Activated naive CD8-positive, alpha-beta T cell treated with anti-CD3 and anti-CD28 coated beads for 36 hours (primary cell): ENCODE measurements around the gene COG5. TPM values are rescaled to one million over a fixed set of nuclear protein-coding genes. Genes with fewer than 3 reads are reported as not detected.
A peak's percentile ranks its signal among the peaks of the same experiment; 100 is the strongest.
"Not testable (repeated sequence)": the region's sequence is repeated elsewhere in the genome, so short reads cannot be mapped to it uniquely, and the experiment has no call there.

ENCODE experiments used
- DNase-seq: peaks from one replicate; pipeline ENCODE4 v3.0.0; 2021
- H3K27ac Mint-ChIP-seq: one replicate; pipeline ENCODE4 v1.8.0; 2022; ENCODE audit warnings: mild to moderate bottlenecking, moderate library complexity, mixed read lengths
- H3K27me3 Mint-ChIP-seq: one replicate; pipeline ENCODE4 v1.8.0; 2022; ENCODE audit warnings: mild to moderate bottlenecking, mixed read lengths
- H3K36me3 Mint-ChIP-seq: one replicate; pipeline ENCODE4 v1.8.0; 2021; ENCODE audit warnings: mild to moderate bottlenecking, mixed read lengths
- H3K4me1 Mint-ChIP-seq: one replicate; pipeline ENCODE4 v1.8.0; 2021; ENCODE audit warnings: mixed read lengths
- H3K4me3 Mint-ChIP-seq: one replicate; pipeline ENCODE4 v1.8.0; 2022; ENCODE audit warnings: mild to moderate bottlenecking, moderate library complexity, mixed read lengths
- H3K9me3 Mint-ChIP-seq: one replicate; pipeline ENCODE4 v1.8.0; 2022; ENCODE audit warnings: mixed read lengths
- total RNA-seq, 2 experiments: library from RNA; stranded (reverse); gene quantifications; one replicate each; pipeline ENCODE4 v1.2.3, GENCODE V29; 2021

COG5 gene
- total RNA-seq, 2 experiments from 2014 or later, result 29.6 TPM

DNA sequence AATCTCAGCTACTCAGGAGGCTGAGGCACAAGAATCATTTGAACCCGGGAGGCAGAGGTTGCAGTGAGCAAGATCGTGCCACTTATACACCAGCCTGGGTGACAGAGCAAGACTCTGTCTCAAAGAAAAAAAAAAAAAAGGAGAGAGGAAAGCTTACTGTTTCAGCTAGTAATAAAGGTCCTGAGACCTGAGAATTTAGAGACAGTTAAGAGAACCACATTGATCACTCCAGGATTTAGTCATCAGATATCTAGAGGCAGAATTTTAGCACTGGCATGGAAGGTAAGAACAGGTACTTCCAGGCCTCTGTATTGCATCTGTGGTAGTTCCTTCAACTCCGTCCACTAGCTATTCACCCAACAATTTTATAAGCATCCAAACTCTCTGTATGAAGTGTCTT is 7.8 kb downstream of the COG5 start:
- no peak overlapping the region for H3K27ac Mint-ChIP-seq
- DNase-seq, result no peak
- H3K27me3 Mint-ChIP-seq, result no peaks in the 10 kb centered on the region
- H3K36me3 Mint-ChIP-seq, result peaks cover 40% of the 10 kb centered on the region
- H3K9me3 Mint-ChIP-seq, result no peaks in the 10 kb centered on the region
- peaks cover 51% of the 10 kb centered on the region for H3K4me1 Mint-ChIP-seq
- H3K4me3 Mint-ChIP-seq, result no peak overlapping the region

DNA sequence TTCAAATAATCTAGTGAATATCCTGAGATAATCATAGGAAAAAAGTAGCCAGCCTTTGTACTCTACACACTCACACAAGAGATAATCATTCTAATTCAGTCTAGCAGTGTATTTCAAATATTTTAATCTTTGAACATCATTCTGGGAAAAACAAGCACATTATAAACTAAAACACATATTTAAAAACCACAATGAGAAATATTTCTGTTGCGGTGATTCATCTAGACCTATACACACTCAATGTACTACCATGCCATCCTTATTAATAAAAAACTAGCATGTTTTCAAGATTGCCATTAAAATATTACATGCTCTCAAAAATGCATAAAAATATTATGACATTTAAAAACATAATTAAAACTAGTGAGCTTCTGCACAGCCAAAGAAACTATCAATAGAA is 11.8 kb downstream of the COG5 start:
- H3K4me1 Mint-ChIP-seq, result peaks cover 34% of the 10 kb centered on the region
- peaks cover 61% of the 10 kb centered on the region for H3K36me3 Mint-ChIP-seq
- DNase-seq, result no peak
- peaks cover 2% of the 10 kb centered on the region for H3K9me3 Mint-ChIP-seq
- no peaks in the 10 kb centered on the region for H3K27me3 Mint-ChIP-seq
- no peak overlapping the region for H3K27ac Mint-ChIP-seq
- no peak overlapping the region for H3K4me3 Mint-ChIP-seq

DNA sequence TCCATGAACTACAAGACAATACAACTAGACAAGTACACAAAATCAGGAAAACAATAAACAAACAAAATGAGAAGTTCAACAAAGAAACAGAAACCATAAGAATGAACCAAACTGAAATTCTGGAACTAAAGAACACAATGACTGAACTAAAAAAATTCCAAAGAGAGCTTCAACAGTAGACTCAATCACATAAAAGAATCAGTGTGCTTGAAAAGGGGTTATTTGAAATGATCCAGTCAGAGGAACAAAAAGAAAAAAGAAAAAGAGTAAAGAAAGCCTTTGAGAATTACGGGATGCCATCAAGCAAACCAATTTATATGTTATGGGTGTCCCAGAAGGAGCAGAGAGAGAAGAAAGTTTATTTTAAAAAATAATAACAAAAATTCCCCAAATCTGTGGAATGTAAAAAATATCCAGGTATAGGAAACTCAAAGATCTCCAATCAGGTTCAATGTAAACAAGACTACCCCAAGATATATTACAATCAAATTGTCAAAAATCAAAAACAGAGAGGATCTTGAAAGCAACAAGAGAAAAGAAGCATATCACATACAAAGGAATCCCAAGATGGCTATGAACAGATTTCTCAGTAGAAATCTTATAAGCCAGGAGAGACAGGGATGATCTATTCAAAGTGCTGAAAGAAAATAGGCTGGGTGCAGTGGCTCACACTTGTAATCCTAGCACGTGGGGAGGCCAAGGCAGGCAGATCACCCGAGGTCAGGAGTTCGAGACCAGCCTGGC is 18.7 kb downstream of the COG5 start:
- Mint-ChIP-seq H3K9me3 (peaks cover 15% of the 10 kb centered on the region), H3K27ac (no peak overlapping the region), H3K36me3 (peaks cover 60% of the 10 kb centered on the region), H3K27me3 (no peaks in the 10 kb centered on the region), H3K4me3 (no peak overlapping the region), H3K4me1 (peaks cover 6% of the 10 kb centered on the region)
- no peak for DNase-seq

DNA sequence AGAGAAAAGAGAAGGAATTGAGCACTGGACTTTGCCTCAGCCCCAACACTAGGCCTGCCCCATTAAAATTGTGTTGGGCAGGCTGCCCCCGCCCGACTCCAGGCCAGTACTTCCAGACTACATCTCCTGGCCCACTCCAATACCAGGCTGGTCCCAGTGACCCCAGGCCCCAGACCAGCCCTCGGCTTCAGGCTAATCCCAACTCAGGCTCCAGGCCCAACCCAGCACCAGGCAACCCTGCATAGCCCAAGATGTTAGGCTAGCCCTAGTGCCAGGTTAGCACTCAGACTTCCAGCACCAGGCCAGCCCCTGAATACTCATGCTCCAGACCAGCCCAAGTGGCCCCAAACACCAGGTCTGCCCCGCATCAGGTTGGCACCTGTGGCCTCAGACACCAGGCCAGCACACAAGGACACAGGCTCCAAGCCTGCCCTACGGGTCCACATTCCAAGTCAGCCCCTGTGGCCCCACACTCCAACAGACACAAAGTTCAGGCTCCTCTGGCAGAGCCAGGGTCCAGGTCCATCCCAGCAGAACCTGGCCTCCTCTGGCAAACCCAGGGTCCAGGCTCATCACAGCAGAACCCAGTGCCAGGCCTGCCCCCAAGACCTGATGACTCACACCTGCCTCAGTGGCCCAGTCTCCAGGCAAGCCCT is 20.3 kb downstream of the COG5 start:
- no peak for DNase-seq
- H3K27ac Mint-ChIP-seq, result no peak overlapping the region
- H3K4me3 Mint-ChIP-seq, result no peak overlapping the region
- H3K9me3 Mint-ChIP-seq, result peaks cover 14% of the 10 kb centered on the region
- H3K4me1 Mint-ChIP-seq, result peaks cover 3% of the 10 kb centered on the region
- no peaks in the 10 kb centered on the region for H3K27me3 Mint-ChIP-seq
- peaks cover 54% of the 10 kb centered on the region for H3K36me3 Mint-ChIP-seq

DNA sequence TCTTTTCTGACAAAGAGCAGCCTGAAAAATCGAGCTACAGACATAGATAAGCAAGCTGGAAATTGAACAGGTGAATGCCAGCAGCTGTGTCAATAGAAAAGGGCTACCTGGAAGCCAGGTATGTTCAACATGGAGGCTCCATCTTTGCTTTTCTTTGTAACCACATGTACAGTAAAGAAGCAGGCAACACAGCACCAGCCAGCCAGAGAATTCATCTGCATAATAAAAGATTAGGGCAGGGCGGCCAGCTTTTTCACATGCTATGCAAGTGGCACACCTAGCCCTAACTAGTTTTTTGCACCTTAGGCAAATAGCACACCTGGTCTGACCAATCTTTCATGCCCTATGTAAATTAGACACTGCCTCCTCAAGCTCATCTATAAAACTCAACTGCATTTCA is 25.7 kb downstream of the COG5 start:
- Mint-ChIP-seq H3K36me3 (peaks cover 59% of the 10 kb centered on the region), H3K27ac (no peak overlapping the region), H3K9me3 (peaks cover 19% of the 10 kb centered on the region), H3K27me3 (no peaks in the 10 kb centered on the region), H3K4me1 (peaks cover 19% of the 10 kb centered on the region), H3K4me3 (no peak overlapping the region)
- DNase-seq, result no peak

DNA sequence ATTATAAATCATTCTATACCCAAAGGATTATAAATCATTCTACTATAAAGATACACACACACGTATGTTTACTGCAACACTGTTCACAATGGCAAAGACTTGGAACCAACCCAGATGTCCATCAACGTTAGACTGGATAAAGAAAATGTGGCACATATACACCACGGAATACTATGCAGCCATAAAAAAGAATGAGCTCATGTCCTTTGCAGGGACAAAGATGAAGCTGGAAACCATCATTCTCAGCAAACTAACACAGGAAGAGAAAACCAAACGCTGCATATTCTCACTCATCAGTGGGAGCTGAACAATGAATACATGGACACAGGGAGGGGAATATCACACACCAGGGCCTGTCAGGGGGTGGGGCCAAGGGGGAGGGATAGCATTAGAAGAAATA is 26.5 kb downstream of the COG5 start:
- H3K36me3 Mint-ChIP-seq, result peaks cover 58% of the 10 kb centered on the region
- not testable (repeated sequence) for H3K27me3 Mint-ChIP-seq, H3K4me3 Mint-ChIP-seq, H3K27ac Mint-ChIP-seq, DNase-seq
- H3K4me1 Mint-ChIP-seq, result peaks cover 22% of the 10 kb centered on the region
- peaks cover 19% of the 10 kb centered on the region for H3K9me3 Mint-ChIP-seq

DNA sequence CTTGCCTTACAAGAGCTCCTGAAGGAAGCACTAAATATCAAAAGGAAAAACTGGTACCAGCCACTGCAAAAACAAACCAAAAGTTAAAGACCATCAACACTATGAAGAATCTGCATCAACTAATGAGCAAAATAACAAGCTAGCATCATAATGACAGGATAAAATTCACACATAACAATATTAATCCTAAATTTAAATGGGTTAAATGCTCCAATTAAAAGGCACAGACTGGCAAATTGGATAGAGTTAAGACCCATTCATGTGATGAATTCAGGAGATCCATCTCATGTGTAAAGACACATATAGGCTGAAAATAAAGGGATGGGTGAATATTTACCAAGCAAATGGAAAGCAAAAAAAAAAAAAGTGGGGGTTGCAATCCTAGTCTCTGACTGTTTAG is 29.6 kb downstream of the COG5 start:
- H3K4me1 Mint-ChIP-seq, result peaks cover 25% of the 10 kb centered on the region
- peaks cover 63% of the 10 kb centered on the region for H3K36me3 Mint-ChIP-seq
- no peak for DNase-seq
- no peak overlapping the region for H3K4me3 Mint-ChIP-seq
- H3K9me3 Mint-ChIP-seq, result peaks cover 19% of the 10 kb centered on the region
- H3K27me3 Mint-ChIP-seq, result no peaks in the 10 kb centered on the region
- no peak overlapping the region for H3K27ac Mint-ChIP-seq

DNA sequence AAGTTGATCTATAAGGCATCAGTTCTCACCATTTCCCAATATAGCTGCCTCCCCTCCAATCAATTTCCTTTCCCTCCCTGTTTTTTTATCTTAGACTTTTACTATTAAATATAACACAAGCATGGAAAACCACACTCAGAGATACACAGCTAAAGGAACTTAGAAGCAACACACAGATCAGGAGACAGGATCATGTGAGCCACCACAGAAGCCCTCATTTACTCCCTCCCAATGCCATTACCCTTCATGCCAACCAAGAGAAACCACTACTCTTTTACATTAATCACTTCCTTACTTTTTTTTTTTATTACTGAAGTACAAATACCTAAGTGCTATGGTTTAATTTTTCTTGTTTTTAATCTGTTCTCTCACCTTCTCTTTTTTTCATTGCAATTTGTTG is 33.0 kb downstream of the COG5 start:
- Mint-ChIP-seq H3K4me3 (no peak overlapping the region), H3K4me1 (peaks cover 29% of the 10 kb centered on the region), H3K27me3 (no peaks in the 10 kb centered on the region), H3K36me3 (peaks cover 51% of the 10 kb centered on the region), H3K27ac (no peak overlapping the region), H3K9me3 (peaks cover 9% of the 10 kb centered on the region)
- no peak for DNase-seq

DNA sequence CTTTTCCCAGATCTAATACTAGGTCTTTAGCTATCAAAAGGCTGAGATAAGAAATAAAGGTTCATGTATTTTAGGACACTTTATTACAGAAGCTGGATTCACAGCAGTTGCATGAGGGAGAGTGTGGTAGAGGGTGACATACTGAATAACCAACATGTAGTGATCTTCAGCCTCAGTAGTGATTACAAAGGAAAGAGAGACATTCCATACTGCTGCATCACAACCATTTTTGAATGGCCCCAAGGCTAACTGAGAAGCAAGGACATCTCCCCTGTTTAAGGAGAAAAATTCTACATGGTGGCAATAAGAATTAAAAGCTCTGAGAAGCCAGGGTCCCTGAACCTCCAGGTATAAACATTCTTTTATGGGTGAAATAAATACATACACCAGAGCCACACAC is 35.3 kb downstream of the COG5 start:
- H3K27me3 Mint-ChIP-seq, result no peaks in the 10 kb centered on the region
- H3K4me3 Mint-ChIP-seq, result no peak overlapping the region
- H3K36me3 Mint-ChIP-seq, result peaks cover 36% of the 10 kb centered on the region
- peaks cover 16% of the 10 kb centered on the region for H3K4me1 Mint-ChIP-seq
- no peak overlapping the region for H3K27ac Mint-ChIP-seq
- H3K9me3 Mint-ChIP-seq, result no peaks in the 10 kb centered on the region
- no peak for DNase-seq

DNA sequence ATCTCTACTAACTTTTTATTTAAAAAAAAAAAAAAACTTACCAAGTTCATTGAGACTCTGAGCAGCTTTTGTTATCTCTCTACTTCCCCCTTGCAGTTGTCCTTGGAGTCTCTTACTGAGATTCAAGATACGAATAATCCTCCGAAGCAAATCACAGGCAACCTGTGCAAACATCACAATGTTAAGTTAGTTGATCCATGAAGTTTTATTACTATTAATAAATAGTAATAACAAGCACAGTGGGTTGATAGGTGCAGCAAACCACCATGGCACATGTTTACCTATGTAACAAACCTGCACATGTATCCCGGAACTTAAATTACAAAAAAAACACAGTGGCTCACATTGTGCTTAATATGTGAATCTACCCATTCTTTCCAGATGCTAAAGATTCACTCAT is 36.5 kb downstream of the COG5 start:
- no peaks in the 10 kb centered on the region for H3K27me3 Mint-ChIP-seq
- no peak overlapping the region for H3K27ac Mint-ChIP-seq
- H3K4me1 Mint-ChIP-seq, result peaks cover 9% of the 10 kb centered on the region
- DNase-seq, result no peak
- H3K4me3 Mint-ChIP-seq, result no peak overlapping the region
- peaks cover 38% of the 10 kb centered on the region for H3K36me3 Mint-ChIP-seq
- H3K9me3 Mint-ChIP-seq, result no peaks in the 10 kb centered on the region

DNA sequence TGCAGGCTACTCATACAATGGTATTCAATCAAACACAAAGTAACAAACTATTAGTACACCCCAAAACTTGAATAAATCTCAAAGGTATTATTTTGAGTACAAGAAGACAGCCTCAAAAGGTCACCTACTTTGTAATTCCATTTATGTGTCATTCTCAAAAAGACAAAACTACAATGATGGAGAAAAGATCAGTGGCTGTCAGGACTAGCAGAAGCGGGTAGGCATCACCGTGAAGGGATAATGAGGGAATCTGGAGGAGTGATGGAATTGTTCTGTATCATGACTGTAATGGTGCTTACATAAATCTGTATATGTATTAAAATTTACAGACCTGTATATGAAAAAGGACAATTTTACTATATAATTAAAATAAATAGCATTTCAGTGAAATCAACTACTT is 37.0 kb downstream of the COG5 start:
- Mint-ChIP-seq H3K27me3 (no peaks in the 10 kb centered on the region), H3K4me1 (peaks cover 9% of the 10 kb centered on the region), H3K9me3 (no peaks in the 10 kb centered on the region), H3K36me3 (peaks cover 43% of the 10 kb centered on the region), H3K27ac (no peak overlapping the region), H3K4me3 (no peak overlapping the region)
- no peak for DNase-seq

DNA sequence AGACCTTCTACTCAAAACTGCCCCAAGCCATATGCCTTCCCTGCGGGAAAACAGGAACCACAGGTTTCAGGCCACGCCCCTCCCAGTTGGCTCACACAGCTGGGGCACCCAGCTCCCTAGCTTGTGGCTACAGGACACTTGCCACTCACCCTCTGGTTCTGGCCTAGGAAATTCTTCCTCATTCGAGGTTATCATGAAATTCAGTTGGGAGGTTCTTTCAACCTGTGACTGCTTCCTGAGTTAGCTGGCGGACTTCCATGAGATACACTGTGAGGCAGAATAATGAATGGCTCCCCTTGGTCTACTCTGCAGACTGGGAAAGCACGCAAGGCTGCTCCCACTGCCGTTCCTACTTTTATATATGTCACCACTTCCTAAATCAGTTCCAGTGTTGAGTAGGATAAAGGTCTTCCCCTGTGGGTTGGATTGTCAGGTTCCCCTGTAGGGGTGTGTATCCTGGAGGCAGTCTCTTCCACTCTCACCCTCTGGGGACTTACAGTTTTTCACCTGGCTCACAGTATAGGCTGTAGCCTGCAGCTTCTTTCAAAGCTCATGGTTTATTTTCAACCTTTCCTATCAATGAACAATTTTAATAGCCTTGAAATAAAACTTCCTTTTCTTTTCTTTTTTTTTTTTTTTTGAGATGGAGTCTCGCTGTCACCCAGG is 56.9 kb downstream of the COG5 start:
- no peaks in the 10 kb centered on the region for H3K27me3 Mint-ChIP-seq
- DNase-seq, result no peak
- H3K36me3 Mint-ChIP-seq, result peaks cover 28% of the 10 kb centered on the region
- peaks cover 11% of the 10 kb centered on the region for H3K9me3 Mint-ChIP-seq
- no peak overlapping the region for H3K27ac Mint-ChIP-seq
- peaks cover 22% of the 10 kb centered on the region for H3K4me1 Mint-ChIP-seq
- no peak overlapping the region for H3K4me3 Mint-ChIP-seq

DNA sequence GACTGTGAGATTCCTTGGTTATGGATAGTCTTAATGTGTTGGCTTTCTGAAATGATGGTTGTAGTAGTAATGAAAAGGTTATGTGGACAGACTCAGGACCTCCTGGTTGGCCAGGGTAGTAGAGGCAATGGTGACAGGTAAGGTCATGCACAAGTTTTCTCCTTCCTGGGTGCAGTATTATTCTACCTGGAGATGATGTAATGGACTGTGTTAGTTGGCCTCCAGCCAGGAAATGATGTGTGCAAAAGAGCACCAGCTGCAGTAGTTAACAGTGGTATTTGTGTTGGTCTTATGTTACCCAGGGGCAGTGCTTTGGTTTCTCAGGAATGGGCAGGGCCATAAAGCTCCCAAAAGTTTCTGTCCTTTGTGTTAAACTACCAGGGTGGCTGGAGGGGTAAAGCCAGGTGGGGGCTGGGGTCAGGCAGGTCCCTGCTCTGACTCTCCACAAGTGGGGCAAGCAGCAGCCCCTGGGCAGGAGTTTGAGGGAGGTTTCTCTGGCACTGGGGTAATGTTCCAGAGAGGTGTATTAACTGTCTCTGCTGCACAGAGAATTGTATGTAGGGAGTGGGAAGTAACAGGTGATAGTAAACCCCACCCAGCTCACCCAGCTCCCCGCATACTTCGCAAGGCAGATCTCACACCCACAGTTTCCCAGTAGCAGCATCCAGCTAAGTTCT is 57.6 kb downstream of the COG5 start:
- Mint-ChIP-seq H3K4me3 (no peak overlapping the region), H3K27me3 (no peaks in the 10 kb centered on the region), H3K9me3 (peaks cover 10% of the 10 kb centered on the region), H3K4me1 (peaks cover 22% of the 10 kb centered on the region), H3K36me3 (peaks cover 25% of the 10 kb centered on the region), H3K27ac (no peak overlapping the region)
- peak; percentile 8 for DNase-seq

DNA sequence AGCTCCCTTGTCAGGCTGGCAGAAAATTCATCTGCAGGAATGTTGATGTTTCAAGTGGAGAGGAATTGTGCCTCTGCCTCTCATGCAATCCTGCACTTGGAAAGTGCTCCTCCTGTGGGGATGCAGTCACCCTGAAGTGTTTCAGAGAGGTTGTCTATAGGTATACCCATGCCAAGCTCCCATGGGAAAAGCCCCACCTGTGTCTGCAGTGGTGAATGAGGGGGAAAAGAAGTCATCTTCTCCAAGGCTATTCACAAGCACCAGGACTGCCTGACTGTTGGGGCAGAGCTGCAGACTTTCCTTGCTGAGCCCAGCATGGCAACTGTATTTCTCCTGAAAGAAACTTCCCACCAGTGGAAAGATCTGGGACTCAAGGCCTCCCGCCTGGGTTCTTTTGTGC is 58.4 kb downstream of the COG5 start:
- H3K36me3 Mint-ChIP-seq, result peaks cover 20% of the 10 kb centered on the region

DNA sequence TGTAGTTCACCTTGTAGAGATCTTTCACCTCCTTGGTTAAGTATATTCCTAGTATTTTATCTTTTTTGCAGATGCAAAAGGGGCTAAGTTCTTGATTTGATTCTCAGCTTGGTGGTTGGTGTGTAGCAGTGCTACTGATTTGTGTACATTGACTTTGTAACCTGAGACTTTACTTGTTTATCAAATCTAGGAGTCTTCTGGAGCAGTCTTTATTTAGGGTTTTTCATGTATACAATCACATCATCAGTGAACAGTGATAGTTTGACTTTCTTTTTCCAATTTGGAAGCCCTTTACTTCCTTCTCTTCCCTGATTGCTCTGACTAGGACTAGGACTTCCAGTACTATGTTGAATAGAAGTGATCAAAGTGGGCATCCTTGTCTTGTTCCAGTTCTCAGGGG is 60.0 kb downstream of the COG5 start:
- Mint-ChIP-seq H3K27me3 (no peaks in the 10 kb centered on the region), H3K27ac (no peak overlapping the region), H3K4me3 (no peak overlapping the region), H3K4me1 (peaks cover 18% of the 10 kb centered on the region), H3K36me3 (peaks cover 16% of the 10 kb centered on the region), H3K9me3 (peaks cover 2% of the 10 kb centered on the region)
- no peak for DNase-seq

More for the DNA sequence above, 58.4 kb downstream of the COG5 start:
- Mint-ChIP-seq H3K4me1 (peaks cover 22% of the 10 kb centered on the region), H3K4me3 (no peak overlapping the region), H3K9me3 (peaks cover 5% of the 10 kb centered on the region), H3K27ac (no peak overlapping the region), H3K27me3 (no peaks in the 10 kb centered on the region)
- no peak for DNase-seq
